RWPE2 (cell line): Measurements from ENCODE around the gene OR1Q1.

Experiments
- ATAC-seq: fragments of 200-7000 bp; cut with Tn5 transposase; 3 replicates; pipeline ENCODE4 v1.9.1; 2021; ENCODE audit warnings: low read depth
- DNase-seq: peaks from one replicate; pipeline ENCODE4 v3.0.0-alpha.2; 2020; ENCODE audit warnings: low spot score
- H3K27ac ChIP-seq: fragments of 450-650 bp; 2 replicates; pipeline ENCODE4 v1.5.1; 2017; ENCODE audit warnings: mild to moderate bottlenecking; ENCODE audit not compliant: poor library complexity, severe bottlenecking
- H3K27me3 ChIP-seq: fragments of 250-450 bp; sonication (Bioruptor Pico); 2 replicates; pipeline ENCODE4 v1.5.1; 2021; ENCODE audit warnings: mild to moderate bottlenecking, moderate library complexity; ENCODE audit not compliant: insufficient read depth, poor library complexity, severe bottlenecking
- H3K36me3 ChIP-seq: fragments of 250-450 bp; sonication (Bioruptor Pico); 2 replicates; pipeline ENCODE4 v1.5.1; 2020; ENCODE audit warnings: low read depth, mild to moderate bottlenecking, moderate library complexity
- H3K4me1 ChIP-seq: fragments of 250-450 bp; sonication (Bioruptor Pico); 2 replicates; pipeline ENCODE4 v1.5.1; 2021; ENCODE audit warnings: mild to moderate bottlenecking, moderate library complexity; ENCODE audit not compliant: insufficient read depth, poor library complexity, severe bottlenecking
- H3K4me3 ChIP-seq: fragments of 250-450 bp; sonication (Bioruptor Pico); 2 replicates; pipeline ENCODE4 v1.5.1; 2021; ENCODE audit warnings: mild to moderate bottlenecking, moderate library complexity; ENCODE audit not compliant: severe bottlenecking
- H3K9me3 ChIP-seq: fragments of 250-450 bp; sonication (Bioruptor Pico); 2 replicates; pipeline ENCODE4 v1.5.1; 2021; ENCODE audit warnings: mild to moderate bottlenecking, moderate library complexity; ENCODE audit not compliant: severe bottlenecking
- CTCF ChIP-seq: fragments of 450-650 bp; IDR thresholded peaks from one replicate; pipeline ENCODE4 v1.5.1; 2017; ENCODE audit warnings: mild to moderate bottlenecking, moderate library complexity; ENCODE audit not compliant: poor library complexity, severe bottlenecking

The OR1Q1 gene

DNA sequence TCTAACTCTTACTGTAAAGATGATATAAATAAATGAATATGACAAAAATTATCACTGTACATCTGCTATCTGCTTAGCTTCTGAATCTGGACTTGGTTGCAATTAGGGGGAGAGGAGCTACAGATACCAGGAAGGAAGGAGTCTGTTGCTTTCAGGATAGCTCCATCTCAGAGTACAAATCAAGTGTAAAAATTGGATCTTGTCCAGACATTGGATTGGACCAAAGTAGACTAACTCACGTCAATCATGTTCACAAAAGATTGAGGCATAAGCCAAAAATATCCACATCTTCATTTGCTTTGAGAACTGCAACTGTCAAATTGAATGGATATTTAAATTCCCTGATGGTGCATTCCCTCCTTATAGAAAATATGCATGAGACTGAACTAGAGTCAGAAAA lies 8.8 kb upstream of the OR1Q1 start:
- DNase-seq (no peak), ATAC-seq (no peak)
- no peaks in the 10 kb centered on the region for H3K36me3 ChIP-seq
- no peaks in the 10 kb centered on the region for H3K9me3 ChIP-seq
- peaks cover 4% of the 10 kb centered on the region for H3K27me3 ChIP-seq
- no peaks in the 10 kb centered on the region for H3K4me1 ChIP-seq
- TF ChIP-seq CTCF: no peak
- H3K27ac ChIP-seq: no peak overlapping the region
- no peak overlapping the region for H3K4me3 ChIP-seq

- Histone ChIP-seq H3K9me3 (no peaks in the 10 kb centered on the region), H3K27ac (no peak overlapping the region), H3K4me3 (no peak overlapping the region), H3K27me3 (peaks cover 4% of the 10 kb centered on the region), H3K4me1 (no peaks in the 10 kb centered on the region), H3K36me3 (no peaks in the 10 kb centered on the region)
- no peak for DNase-seq
- no peak for TF ChIP-seq CTCF
- ATAC-seq: no peak
Measured at GRCh38 chr9:122606587-122606986, 8.0 kb upstream of the OR1Q1 start.

DNA sequence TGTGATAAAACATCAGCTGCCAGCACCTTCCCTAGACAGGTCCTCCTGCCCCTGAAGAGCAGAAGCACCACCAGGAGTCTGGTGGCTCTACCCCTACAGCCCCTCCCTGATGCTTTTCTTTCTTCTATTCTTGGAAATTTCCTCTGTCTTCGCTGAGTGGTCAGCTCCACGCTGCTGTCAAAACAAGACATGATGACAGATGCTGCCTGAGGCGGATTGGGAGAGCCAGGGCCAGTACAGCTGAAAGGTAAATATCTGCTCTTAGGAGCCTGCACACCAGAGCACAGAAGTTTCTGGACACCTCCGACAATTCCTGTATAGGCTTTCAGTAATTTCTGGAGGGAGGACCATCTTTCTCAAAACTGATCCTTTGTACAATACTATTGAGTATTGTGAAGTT lies 4.7 kb upstream of the OR1Q1 start:
- no peak for TF ChIP-seq CTCF
- DNase-seq (no peak), ATAC-seq (no peak)
- Histone ChIP-seq H3K27ac (no peak overlapping the region), H3K9me3 (no peaks in the 10 kb centered on the region), H3K4me3 (no peak overlapping the region), H3K4me1 (no peaks in the 10 kb centered on the region), H3K36me3 (no peaks in the 10 kb centered on the region), H3K27me3 (peaks cover 7% of the 10 kb centered on the region)

- H3K4me3 ChIP-seq: no peak overlapping the region
- no peaks in the 10 kb centered on the region for H3K9me3 ChIP-seq
- H3K27me3 ChIP-seq: peaks cover 4% of the 10 kb centered on the region
- ATAC-seq (no peak), DNase-seq (no peak)
- no peaks in the 10 kb centered on the region for H3K4me1 ChIP-seq
- TF ChIP-seq CTCF: no peak
- no peak overlapping the region for H3K27ac ChIP-seq
- no peaks in the 10 kb centered on the region for H3K36me3 ChIP-seq
Measured at GRCh38 chr9:122619996-122620395, 5.5 kb downstream of the OR1Q1 start.

GRCh38 chr9:122642226-122642625 lies 27.7 kb downstream of the OR1Q1 start:
- Histone ChIP-seq H3K27me3 (peaks cover 6% of the 10 kb centered on the region), H3K4me1 (no peaks in the 10 kb centered on the region), H3K4me3 (no peak overlapping the region), H3K36me3 (no peaks in the 10 kb centered on the region), H3K9me3 (no peaks in the 10 kb centered on the region), H3K27ac (no peak overlapping the region)
- no peak for TF ChIP-seq CTCF
- ATAC-seq: no peak
- DNase-seq: no peak
